Bone marrow (tissue), 2 donors: ENCODE results near the gene TARM1.

Experiments
- DNase-seq, 2 donors: peaks; one replicate each; lab custom pipeline; 2025; lab: John Stamatoyannopoulos, UW

Gene TARM1

DNA sequence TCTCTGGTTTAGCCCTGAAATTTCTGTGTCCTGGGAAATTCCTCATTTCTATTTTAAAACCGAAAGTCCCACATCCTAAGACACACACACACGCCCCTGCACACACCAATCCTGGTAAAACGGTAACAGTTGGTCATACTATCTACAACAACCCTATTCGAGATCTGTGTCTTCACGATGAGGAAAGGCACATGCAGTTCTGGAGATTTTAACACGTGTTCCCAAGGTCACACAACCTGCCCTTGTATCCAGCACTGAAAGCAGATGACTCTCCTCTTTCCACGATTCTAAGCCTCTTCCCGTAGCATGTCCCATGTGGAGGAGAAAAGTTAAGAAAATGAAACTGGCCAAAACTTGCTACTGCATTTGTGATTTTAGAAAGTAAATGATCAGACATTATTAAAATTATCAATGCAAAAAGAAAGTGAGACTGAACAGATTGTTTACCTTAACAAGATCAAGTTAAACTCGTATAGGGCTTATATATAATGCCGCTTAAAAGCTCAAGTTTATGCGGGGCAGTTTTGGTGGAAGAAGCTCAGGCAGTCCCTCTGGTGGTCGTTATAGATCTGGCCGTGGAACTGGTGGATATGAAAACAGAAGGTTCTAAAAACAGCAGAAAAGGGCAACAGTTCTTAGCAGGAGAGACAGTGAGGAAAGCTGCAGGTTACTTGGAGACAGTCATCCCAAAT, 50.1 kb downstream of the TARM1 start:
- DNase-seq = no peak

DNA sequence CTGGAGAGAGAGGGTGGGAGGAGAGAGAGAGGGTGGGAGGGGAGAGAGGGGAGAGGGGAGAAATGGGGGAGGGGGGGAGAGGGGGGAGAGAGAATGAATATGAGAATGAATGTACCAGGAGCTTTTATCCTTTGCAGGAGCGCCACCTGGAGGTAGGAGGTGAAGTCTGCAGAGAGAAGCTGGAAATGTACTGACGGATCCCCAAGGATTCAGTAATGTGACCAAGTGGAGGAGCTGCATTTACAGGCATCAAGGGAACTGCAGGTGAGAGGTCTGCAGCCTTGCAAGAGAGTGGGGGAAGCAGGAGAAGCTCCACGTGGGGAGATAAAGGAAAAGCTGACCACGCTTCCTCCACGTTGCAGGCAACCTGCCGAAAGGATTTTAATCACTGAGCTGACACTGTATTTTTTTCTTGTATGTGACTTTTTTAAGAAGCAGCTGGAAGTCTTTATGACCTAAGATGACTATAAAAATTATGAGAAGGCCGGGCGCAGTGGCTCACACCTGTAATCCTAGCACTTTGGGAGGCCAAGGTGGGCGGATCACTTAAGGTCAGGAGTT, 51.2 kb downstream of the TARM1 start:
- DNase-seq = peak; percentile 25 to 52

DNA sequence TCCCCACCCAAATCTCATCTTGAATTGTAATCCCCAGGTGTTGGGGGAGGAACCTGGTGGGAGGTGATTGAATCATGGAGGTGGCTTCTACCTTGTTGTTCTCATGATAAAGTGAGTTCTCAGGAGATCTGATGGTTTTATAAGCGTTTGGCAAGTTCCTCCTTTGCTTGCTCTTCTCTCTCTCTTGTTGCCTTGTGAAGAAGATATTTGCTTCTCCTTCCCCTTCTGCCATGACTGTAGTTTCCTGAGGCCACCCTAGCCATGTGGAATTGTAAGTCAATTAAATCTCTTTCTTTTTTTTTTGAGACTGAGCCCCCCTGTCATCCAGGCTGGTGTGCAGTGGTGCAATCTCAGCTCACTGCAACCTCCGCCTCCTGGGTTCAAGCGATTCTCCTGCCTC, 51.9 kb downstream of the TARM1 start:
- no peak for DNase-seq

DNA sequence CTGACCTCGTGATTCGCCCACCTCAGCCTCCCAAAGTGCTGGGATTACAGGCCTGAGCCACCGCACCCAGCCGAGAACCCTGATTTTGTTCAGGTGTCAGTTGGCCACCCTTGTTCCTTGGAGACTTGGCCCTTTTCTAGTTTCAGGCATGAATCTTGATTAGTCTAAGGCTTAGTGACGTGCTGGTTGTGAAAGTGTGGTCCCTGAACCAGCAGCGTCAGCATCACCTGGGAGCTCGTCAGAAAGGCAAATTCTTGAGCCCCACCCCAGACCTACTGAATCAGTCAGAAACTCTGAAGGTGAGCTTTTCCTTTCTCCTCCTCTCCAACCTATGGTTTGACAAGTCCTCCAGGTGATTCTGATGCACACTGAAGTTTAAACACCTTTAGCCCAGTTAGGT, 54.5 kb downstream of the TARM1 start:
- no peak for DNase-seq

DNA sequence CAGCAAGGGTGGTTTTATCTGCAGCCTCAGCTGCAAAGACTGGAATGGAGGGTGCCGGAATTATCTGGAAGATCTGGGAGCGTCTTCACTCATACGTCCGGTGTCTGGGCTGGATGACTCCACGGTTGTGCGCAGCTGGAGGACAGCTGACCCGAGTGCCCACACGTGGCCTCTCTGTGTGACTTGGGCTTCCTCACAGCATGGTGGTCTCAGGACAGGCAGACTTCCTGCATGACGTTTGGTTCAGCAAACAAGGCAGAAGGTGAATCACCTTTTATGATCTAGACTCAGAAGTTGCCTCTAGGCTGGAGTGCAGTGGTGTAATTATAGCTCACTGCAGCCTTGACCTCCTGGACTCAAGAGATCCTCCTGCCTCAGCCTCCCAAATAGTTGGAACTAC, 56.5 kb downstream of the TARM1 start:
- DNase-seq = no peak

DNA sequence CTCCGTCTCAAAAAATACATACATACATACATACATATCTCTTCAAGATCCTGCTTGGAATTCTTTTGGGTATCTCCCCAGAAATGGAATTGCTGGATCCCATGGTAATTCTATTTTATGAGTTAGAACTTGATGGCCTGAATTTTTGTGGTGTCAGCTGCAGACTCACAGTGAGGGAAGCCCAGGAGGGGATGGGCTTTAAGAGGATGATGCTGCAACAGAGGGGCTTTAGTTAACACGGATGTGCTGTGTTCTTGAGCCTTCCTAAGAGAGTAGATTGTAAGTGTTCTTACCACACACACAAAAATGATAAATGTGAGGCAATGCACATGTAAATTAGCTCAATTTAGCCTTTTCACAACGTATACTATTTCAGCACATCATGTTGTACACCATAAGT, 58.0 kb downstream of the TARM1 start:
- no peak for DNase-seq

DNA sequence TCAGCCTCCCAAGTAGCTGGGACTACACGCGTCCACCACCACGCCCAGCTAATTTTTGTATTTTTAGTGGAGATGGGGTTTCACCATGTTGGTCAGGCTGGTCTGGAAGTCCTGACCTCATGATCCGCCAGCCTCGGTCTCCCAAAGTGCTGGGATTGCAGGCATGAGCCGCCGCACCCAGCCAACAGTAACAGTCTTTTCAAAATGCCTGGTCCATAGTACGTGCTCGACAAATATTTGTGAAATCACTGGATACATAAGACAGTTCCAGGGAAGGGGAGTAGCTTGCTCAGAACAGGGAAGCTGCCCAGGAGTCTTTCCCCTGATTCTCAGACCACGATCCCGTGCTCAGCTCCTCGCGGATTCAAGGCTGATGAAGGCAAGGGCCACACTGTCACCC, 59.2 kb downstream of the TARM1 start:
- no peak for DNase-seq

DNA sequence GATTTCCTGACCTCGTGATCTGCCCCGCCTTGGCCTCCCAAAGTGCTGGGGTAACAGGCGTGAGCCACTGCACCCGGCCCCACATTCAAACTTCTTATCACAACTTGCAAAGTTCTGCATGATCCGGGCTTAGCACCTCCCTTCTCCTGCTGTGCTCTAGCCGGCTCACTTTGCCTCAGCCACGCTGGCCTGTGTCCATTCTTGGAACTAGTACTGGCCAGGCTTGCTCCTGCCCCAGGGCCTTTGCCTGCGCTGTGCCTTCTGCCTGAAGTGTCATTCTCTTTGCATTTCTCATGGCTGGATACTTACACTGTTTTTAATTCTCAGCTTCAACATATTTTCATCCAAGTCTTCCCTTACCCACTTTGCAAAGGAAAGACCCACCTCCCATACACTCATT, 59.8 kb downstream of the TARM1 start:
- no peak for DNase-seq
